Smooth muscle cell of the brain vasculature (primary cell): ENCODE data around the gene SLC25A36.
"Not testable (repeated sequence)": the region's sequence is repeated elsewhere in the genome, so short reads cannot be mapped to it uniquely, and the experiment has no call there.

Source experiments
- DNase-seq: peaks from one replicate; pipeline ENCODE4 v3.0.0-alpha.2; 2012; ENCODE audit warnings: low read depth, low spot score

SLC25A36 gene

DNA sequence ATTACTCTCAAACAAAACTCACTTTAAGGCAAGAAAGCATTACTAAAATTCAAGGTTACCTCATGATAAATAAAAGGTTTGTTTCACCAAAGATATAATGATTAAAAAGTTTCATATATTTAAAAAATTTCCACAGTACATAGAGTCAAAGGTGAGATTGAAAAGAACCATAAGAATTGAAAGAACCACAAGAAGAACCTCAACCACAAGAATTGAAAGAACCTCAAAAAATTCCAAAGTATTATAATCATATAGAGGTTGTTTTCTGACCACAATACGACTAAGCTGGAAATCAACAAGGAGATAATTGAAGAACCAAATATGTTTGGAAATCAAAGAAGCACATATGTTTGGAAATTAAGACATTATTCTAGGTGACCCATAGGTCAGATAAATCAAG is 52.7 kb downstream of the SLC25A36 start:
- no peak for DNase-seq

DNA sequence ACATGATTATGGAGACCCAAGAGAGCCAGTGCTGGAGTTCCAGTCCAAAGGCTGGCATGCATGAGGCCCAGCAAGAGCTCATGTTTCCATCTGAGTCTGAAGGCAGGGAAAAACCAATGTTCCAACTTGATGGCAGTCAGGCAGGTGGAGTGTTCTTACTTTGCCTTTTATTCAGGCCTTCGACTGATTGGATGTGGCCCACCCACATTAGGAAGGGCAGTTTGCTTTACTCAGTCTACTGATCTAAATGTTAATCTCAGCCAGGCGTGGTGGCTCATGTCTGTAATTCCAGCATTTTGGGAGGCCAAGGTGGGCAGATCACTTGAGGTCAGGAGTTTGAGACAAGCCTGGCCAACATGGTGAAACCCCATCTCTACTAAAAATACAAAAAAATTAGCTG is 53.2 kb downstream of the SLC25A36 start:
- not testable (repeated sequence) for DNase-seq

DNA sequence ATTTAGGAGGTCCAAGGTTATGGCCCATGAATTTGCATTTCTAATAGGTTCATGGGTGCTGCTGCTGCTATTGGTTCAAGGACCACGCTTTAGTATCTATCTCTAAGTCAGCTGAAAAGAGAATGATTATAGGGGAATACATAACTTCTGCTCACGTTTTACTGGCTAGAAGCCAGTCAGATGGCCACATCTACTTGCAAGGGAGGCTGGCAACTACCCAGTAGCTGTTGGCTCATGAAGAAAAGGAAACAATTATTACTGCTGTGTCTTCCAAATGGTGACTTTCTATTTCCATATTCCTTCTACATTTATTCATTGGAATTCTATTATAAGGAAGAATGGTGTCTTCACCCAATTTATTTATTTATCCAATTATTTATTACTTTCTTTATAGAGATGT is 54.2 kb downstream of the SLC25A36 start:
- DNase-seq: no peak

DNA sequence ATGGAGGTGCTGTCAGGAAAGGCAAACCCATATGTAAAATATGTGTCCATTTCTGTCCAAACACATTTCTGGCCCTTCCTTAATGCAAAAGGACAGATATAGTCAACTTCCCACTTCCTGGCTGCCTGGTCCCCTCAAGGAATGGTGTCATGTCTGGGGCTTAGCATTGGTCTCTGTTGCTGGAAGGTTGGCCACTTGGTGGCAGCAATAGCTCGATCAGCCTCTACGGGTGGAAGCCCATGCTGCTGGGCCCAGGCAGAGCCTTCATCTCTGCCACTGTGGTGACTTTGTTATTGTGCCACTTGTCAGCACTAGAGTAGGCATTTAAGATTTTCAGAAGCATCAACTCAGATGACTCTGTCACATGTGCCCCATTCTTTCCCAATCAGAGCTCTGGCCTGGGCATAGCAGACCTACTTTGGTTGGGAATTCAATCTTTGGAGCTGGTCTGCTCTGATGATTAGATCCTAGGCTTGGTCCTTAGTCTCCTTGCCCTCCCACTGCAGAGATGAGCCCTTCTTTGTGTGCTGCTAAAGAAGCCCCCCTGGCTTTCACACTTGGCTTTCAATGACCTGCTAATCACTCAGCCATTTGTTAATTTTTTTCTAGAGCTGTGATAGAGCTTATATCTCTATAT is 58.5 kb downstream of the SLC25A36 start:
- no peak for DNase-seq

DNA sequence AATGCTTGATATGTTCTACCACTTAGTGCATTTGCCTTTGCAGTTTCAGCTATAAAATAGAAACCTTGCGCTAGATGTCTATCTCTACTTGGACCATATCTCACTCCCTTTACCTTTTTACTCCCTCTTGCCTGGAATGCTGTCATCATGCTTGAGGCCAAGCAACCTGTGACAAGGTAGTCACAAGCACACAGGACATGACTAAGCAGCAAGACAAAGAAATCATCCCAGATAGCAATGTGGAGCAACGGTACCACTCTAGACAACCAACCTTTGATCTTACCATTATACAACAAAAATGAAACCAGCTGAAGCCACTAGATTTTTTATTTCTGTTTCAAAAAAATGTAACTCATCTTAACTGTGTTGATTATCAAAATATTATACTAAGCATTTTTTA is 59.0 kb downstream of the SLC25A36 start:
- no peak for DNase-seq

DNA sequence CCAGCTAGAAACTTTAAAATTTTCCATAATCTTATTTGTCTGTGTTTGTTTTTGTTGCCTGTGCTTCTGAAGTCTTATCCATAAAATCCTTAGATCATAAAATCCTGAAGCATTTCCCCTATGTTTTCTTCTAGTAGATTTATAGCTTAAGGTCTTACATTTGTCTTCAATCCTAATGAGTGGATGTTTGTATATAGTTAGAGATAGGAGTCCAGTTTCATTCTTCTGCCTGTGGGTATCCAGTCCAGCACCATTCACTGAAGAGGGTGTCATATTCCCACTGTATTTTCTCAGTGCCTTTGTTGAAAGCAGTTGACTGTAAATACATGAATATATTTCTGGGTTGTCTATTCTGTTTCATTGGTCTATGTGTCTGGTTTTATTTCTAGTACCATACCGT is 64.7 kb downstream of the SLC25A36 start:
- DNase-seq: no peak

DNA sequence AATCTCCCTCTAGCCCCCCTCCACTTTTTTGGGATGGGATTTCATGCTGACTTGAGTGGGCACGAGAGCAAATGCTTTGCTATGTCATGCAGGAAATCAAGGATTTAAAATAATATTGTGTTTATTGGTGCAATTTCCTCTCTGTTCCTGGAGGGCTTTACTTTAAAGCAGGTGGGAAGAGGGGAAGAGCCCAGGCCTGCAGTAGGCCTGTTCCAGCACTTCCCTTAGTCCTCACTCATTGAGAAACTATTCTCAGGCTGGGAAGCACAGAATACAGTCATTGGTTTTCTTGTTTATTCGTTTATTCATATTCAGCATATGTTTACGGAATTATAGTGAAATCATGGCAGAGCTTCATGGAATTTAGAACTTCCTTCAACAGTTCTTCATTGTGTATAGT is 67.9 kb downstream of the SLC25A36 start:
- DNase-seq: no peak

DNA sequence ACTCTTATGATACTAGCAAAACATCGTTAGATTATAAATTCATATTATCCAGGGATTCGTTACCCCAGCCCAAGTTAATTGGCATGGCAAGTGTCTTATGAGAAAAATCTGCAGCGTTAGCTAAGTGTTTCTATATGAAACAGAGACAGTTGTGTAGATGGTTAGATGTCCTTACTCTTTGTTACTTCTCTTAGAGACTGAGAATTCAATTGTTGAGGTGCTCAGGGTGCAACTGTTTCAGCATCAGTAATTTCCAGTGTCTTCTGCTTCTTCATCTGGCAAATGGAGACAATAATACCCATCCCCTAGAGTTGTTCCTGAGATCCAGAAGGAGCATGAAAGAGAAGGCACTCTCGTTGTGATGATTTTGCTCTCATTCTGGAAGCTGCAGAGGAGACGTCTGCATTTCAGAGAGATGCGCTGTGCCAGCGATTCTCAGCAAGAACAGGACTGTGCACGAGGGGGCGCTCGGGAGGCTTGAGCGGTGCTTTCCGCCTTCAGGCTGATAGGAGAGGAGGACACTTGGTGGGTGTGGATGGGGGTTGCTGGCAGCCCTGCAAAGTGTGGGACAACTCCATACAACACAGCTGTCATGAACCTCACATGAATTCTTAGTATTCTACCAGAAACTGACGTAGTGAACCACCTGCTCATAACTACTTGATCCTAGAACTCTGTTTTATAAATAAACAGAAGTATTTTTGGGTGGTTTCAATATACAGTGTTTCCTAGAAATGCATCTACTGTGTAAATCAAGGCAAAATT is 69.8 kb downstream of the SLC25A36 start:
- no peak for DNase-seq

DNA sequence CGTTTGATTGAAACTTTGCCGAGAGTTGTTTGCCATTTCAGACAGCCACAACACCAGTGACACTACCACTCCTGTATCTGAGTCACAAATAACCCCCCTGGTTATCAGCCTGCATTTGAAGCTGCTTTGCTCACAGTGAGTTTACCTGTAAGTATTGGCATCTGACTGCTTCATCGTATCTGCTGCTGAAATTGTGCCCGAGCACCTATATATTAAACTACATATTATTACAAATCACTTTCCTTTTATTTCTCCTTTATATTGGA is 70.3 kb downstream of the SLC25A36 start:
- no peak for DNase-seq

DNA sequence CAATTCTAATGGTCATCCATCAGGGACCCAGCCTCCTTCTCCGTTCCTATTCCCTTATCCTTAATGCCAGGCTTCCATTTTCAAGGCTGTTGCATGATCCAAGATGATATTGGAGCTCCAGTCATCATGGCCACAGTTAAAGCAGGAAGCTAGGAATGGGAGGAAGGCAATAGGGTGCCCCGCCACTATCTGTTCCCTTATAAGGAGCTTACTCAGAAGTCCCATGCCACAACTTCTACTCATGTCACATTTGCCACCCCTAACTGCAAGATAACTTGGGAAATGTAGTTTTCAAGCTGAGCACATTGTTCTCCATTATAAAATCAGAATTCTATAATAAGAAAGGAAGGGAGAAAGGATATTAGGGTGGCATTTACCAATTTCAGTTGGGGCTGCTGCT is 70.9 kb downstream of the SLC25A36 start:
- DNase-seq: no peak

DNA sequence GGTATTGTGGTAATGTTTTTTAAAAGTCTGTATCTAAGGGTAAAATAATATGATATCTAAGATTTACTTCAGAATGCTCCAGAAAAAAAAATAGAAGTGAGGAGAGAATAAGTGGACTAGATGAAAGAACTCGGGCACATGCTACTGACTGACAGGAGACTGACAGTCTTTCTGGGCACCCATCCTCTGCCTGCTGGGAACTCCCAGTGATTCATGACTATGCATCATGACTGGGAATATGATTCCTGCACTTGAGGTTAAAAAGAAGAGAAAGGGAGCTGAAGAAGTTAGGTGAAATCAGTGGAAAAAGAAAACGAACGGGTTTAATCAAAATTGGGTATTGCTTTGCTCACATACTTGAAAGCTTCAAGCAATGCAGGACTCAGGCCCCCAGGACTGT is 73.8 kb downstream of the SLC25A36 start:
- DNase-seq: no peak

DNA sequence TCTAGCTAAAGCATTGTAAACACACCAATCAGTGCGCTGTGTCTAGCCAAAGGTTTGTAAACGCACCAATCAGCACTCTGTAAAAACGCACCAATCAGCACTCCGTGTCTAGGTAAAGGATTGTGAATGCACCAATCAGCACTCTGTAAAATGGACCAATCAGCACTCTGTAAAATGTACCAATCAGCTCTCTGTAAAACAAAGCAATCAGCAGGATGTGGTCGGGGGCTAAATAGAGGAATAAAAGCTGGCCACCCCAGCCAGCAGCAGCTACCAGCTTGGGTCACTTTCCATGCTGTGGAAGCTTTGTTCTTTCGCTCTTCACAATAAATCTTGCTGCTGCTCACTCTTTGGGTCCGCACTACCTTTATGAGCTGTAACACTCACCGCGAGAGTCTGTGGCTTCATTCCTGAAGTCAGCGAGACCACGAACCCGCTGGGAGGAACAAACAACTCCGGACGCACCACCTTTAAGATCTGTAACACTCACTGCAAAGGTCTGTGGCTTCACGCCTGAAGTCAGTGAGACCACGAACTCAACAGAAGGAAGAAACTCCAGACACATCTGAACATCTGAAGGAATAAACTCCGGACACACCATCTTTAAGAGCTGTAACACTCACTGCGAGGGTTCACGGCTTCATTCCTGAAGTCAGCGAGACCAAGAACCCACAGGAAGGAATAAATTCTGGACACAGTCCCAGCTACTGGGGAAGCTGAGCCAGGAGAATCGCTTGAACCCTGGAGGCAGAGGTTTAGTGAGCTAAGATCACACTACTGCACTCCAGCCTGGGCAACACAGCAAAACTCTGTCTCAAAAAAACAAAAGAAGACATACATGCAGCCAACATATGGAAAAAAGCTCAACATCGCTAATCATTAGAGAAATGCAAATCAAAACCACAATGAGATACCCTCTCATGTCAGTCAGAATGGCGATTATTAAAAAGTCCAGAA is 76.0 kb downstream of the SLC25A36 start:
- not testable (repeated sequence) for DNase-seq

DNA sequence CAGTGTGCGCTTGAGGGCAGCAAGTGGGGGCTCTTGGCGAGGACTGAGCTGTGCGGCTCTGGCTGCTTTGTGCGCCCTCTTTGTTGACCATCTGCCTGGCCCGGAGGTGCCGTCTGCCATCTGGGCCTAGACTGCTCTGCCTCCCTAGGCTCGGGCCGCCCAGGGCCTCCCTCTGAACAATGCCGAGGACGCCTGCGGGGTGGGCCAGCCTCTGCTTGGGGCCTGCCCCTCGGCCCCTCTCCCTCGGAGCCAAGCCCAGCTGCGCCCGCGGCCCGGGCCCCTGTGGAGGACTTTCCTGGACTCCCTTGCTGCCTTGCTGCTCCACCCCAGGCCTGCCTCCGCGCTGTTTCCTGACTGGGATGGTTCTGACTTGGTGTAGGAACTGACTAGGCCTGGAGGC is 77.6 kb downstream of the SLC25A36 start:
- DNase-seq: no peak

DNA sequence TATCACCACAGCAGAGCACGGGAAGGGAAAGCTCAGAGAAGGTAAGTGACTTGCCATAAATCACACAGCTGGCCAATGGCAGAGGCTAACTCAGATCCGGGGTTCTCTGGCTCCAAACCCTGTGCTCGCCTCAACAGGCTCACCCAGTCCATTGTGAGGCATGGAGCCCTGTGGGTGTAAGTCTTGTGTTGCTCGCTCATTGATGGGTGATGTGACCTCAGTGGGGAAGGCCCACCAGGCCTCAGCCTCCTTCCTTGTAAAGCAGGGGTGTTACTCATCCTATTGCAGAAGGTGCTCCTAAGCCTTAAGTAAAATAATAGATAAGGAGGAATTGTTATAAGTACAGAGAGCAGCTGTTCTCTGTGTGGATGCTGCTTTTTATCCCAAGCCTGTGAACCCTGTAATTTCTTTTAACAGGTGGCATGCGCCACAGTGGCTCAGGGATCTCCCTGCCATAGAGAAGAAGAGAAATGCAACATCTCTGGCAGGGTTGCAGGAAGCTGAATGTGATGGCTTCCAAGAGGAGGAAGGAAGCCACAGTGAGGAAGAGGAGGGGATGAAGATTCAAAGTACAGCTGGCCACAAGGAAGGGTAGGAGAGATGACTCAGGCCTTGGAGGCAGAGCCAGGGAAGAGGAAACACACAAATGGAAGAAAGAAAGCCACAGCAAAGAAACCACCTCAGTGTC is 78.7 kb downstream of the SLC25A36 start:
- DNase-seq: no peak

DNA sequence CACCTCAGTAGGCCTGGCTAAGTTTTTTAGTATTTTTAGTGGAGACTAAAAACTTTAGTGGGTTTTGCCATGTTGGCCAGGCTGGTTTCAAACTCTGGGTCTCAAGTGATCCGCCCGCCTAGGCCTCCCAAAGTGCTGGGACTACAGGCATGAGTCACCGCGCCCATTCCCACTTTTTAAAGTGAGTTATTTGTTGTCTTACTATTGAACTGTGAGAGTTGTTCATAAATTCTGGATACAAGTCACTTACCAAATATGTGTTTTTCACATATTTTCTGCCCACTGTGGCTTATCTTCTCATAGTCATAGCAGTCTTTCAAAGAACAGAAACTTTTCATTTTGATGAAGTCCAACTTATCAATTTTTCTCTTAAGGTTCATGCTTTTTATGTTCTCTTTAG is 79.6 kb downstream of the SLC25A36 start:
- no peak for DNase-seq
